H9 (cell line): ENCODE measurements around the gene SHE. TPM values are rescaled to one million over a fixed set of nuclear protein-coding genes. Genes with fewer than 3 reads are reported as not detected.

Experiments used
- DNase-seq: peaks from one replicate; pipeline ENCODE4 v3.0.0-alpha.2; 2017
- H2AFZ ChIP-seq: one replicate; pipeline ENCODE4 v1.6.1; 2013; ENCODE audit warnings: mild to moderate bottlenecking, low read length, control low read depth, moderate library complexity
- H2AK5ac ChIP-seq: 2 replicates; pipeline ENCODE4 v1.6.1; 2013; ENCODE audit warnings: low read length, control low read depth, mixed read lengths; ENCODE audit not compliant: insufficient read length
- H2BK120ac ChIP-seq: one replicate; pipeline ENCODE4 v1.6.1; 2013; ENCODE audit warnings: low read depth, mild to moderate bottlenecking, low read length, control low read depth, inconsistent platforms; ENCODE audit not compliant: poor library complexity, severe bottlenecking
- H2BK12ac ChIP-seq: 2 replicates; pipeline ENCODE4 v1.6.1; 2013; ENCODE audit warnings: low read length, control low read depth, mixed read lengths, low read depth; ENCODE audit not compliant: insufficient read length
- H2BK15ac ChIP-seq: 2 replicates; pipeline ENCODE4 v1.6.1; 2013; ENCODE audit warnings: low read depth, low read length, control low read depth
- H2BK20ac ChIP-seq: one replicate; pipeline ENCODE4 v1.6.1; 2013; ENCODE audit warnings: low read depth, mild to moderate bottlenecking, low read length, control low read depth, inconsistent platforms; ENCODE audit not compliant: poor library complexity, severe bottlenecking
- H2BK5ac ChIP-seq: 2 replicates; pipeline ENCODE4 v1.6.1; 2013; ENCODE audit warnings: low read length, control low read depth, mixed read lengths; ENCODE audit not compliant: insufficient read length
- H3K14ac ChIP-seq: 2 replicates; pipeline ENCODE4 v1.6.1; 2013; ENCODE audit warnings: low read length, control low read depth; ENCODE audit not compliant: insufficient read depth
- H3K18ac ChIP-seq: 2 replicates; pipeline ENCODE4 v1.6.1; 2013; ENCODE audit warnings: low read depth, mild to moderate bottlenecking, mixed read lengths, low read length, control low read depth; ENCODE audit not compliant: insufficient read length
- H3K23ac ChIP-seq: 2 replicates; pipeline ENCODE4 v1.6.1; 2013; ENCODE audit warnings: low read length, control low read depth, mixed read lengths, low read depth; ENCODE audit not compliant: insufficient read length
- H3K23me2 ChIP-seq: 2 replicates; pipeline ENCODE4 v1.6.1; 2013; ENCODE audit warnings: low read depth, mild to moderate bottlenecking, mixed read lengths, low read length, control low read depth; ENCODE audit not compliant: insufficient read length, poor library complexity, severe bottlenecking
- H3K27ac ChIP-seq: 2 replicates; pipeline ENCODE4 v1.5.1; 2013; ENCODE audit warnings: low read length, control low read depth, mixed read lengths, low read depth; ENCODE audit not compliant: insufficient read length
- H3K27me3 ChIP-seq: 2 replicates; pipeline ENCODE4 v1.6.1; 2013; ENCODE audit warnings: low read length, control low read depth, inconsistent platforms; ENCODE audit not compliant: insufficient read depth
- H3K4ac ChIP-seq: 2 replicates; pipeline ENCODE4 v1.6.1; 2013; ENCODE audit warnings: low read depth, mild to moderate bottlenecking, control low read depth, inconsistent platforms, low read length, moderate library complexity
- H3K4me1 ChIP-seq: 2 replicates; pipeline ENCODE4 v1.6.1; 2013; ENCODE audit warnings: low read length, control low read depth, inconsistent platforms; ENCODE audit not compliant: insufficient read depth
- H3K4me2 ChIP-seq: 2 replicates; pipeline ENCODE4 v1.6.1; 2013; ENCODE audit warnings: low read length, control low read depth, mixed read lengths; ENCODE audit not compliant: insufficient read length, insufficient read depth
- H3K56ac ChIP-seq: 2 replicates; pipeline ENCODE4 v1.6.1; 2013; ENCODE audit warnings: low read depth, mild to moderate bottlenecking, mixed read lengths, low read length, control low read depth; ENCODE audit not compliant: insufficient read length
- H3K79me1 ChIP-seq: 2 replicates; pipeline ENCODE4 v1.6.1; 2013; ENCODE audit warnings: low read depth, mild to moderate bottlenecking, moderate library complexity, low read length, control low read depth, inconsistent platforms; ENCODE audit not compliant: insufficient read depth, poor library complexity, severe bottlenecking
- H3K79me2 ChIP-seq: 2 replicates; pipeline ENCODE4 v1.6.1; 2013; ENCODE audit warnings: low read length, control low read depth, inconsistent platforms; ENCODE audit not compliant: insufficient read depth
- H3K9ac ChIP-seq: 2 replicates; pipeline ENCODE4 v1.6.1; 2013; ENCODE audit warnings: low read length, control low read depth, mixed read lengths; ENCODE audit not compliant: insufficient read length; ENCODE audit errors: extremely low read depth
- H3K9me3 ChIP-seq: one replicate; pipeline ENCODE4 v1.6.1; 2013; ENCODE audit warnings: low read depth, low read length, inconsistent platforms; ENCODE audit not compliant: control insufficient read depth
- H3T11ph ChIP-seq: one replicate; pipeline ENCODE4 v1.6.1; 2013; ENCODE audit warnings: mild to moderate bottlenecking, low read length, control low read depth, inconsistent platforms
- H4K20me1 ChIP-seq: one replicate; pipeline ENCODE4 v1.6.1; 2013; ENCODE audit not compliant: control insufficient read depth, insufficient read length, insufficient read depth
- H4K5ac ChIP-seq: 2 replicates; pipeline ENCODE4 v1.6.1; 2013; ENCODE audit warnings: low read depth, mild to moderate bottlenecking, mixed read lengths, low read length, control low read depth; ENCODE audit not compliant: insufficient read length
- H4K8ac ChIP-seq: replicated peaks from 2 replicates; pipeline ENCODE4 v1.6.1; 2013; ENCODE audit warnings: low read length, control low read depth, mixed read lengths, low read depth; ENCODE audit not compliant: insufficient read length
- H4K91ac ChIP-seq: 2 replicates; pipeline ENCODE4 v1.6.1; 2013; ENCODE audit warnings: low read depth, mild to moderate bottlenecking, moderate library complexity, mixed read lengths, low read length, control low read depth; ENCODE audit not compliant: insufficient read length
- H3K27ac Mint-ChIP-seq, 3 experiments: 2 replicates in 2 of 3; 3 replicates in 1 of 3; pipeline ENCODE4 v1.8.0; 2020 to 2021; ENCODE audit warnings: mixed read lengths in 3 of 3, mild to moderate bottlenecking in 1 of 3, moderate library complexity in 1 of 3
- H3K27me3 Mint-ChIP-seq: 2 replicates; pipeline ENCODE4 v1.8.0; 2021; ENCODE audit warnings: low read depth, mild to moderate bottlenecking, moderate library complexity, mixed read lengths
- H3K36me3 Mint-ChIP-seq, 3 experiments: 2 replicates in 2 of 3; 3 replicates in 1 of 3; pipeline ENCODE4 v1.8.0; 2020 to 2021; ENCODE audit warnings: low read depth in 3 of 3, mixed read lengths in 3 of 3; ENCODE audit not compliant: insufficient read depth in 1 of 3
- H3K4me1 Mint-ChIP-seq, 2 experiments: 2 replicates each; pipeline ENCODE4 v1.8.0; 2020; ENCODE audit warnings: mixed read lengths in 2 of 2
- H3K4me3 Mint-ChIP-seq, 2 experiments: 2 replicates in 1 of 2; 3 replicates in 1 of 2; pipeline ENCODE4 v1.8.0; 2020 to 2021; ENCODE audit warnings: mild to moderate bottlenecking in 2 of 2, mixed read lengths in 2 of 2, moderate library complexity in 1 of 2
- H3K9me3 Mint-ChIP-seq, 2 experiments: 2 replicates in 1 of 2; 3 replicates in 1 of 2; pipeline ENCODE4 v1.8.0; 2020; ENCODE audit warnings: mild to moderate bottlenecking in 2 of 2, mixed read lengths in 2 of 2, moderate library complexity in 1 of 2
- CTCF ChIP-seq: fragments of 200-600 bp; sonication (generic); conservative IDR thresholded peaks from 3 replicates; pipeline ENCODE4 v1.8.0; 2021; ENCODE audit warnings: antibody characterized with exemption, mild to moderate bottlenecking
- WGBS: extraction: QIAGEN DNeasy Blood & Tissue Kit; methylation state at CpG from one replicate; pipeline ENCODE4 v1.1.7; 2013; ENCODE audit warnings: missing lambda C conversion rate, low lambda C conversion rate, mixed read lengths; ENCODE audit not compliant: insufficient read length; ENCODE audit errors: extremely low coverage; 5-methylcytosine and 5-hydroxymethylcytosine counted together
- total RNA-seq: library from RNA; stranded (reverse); gene quantifications from 2 replicates; pipeline ENCODE4 v1.2.1, GENCODE V29; 2021

The SHE gene
- total RNA-seq, 1 experiment from 2014 or later, result 0.48 TPM

GRCh38 chr1:154467434-154468102 is 34.6 kb downstream of the SHE start:
- no peak overlapping the region for H2AK5ac ChIP-seq
- no peaks in the 10 kb centered on the region for H3K27me3 ChIP-seq
- H2BK12ac ChIP-seq, result no peak overlapping the region
- no peak overlapping the region for H3K18ac ChIP-seq
- no peak overlapping the region for H3K23ac ChIP-seq
- no peak overlapping the region for H3K56ac ChIP-seq
- no peak overlapping the region for H4K91ac ChIP-seq
- no peak overlapping the region for H2BK20ac ChIP-seq
- no peak overlapping the region for H3K4me2 ChIP-seq
- WGBS, result no CpG with 5 or more reads among the region's 11 CpGs
- no peak overlapping the region for H2BK5ac ChIP-seq
- peaks cover 2% of the 10 kb centered on the region; the same call in 1 of the 2 replicates for H3K4me1 ChIP-seq
- H3K23me2 ChIP-seq, result no peaks in the 10 kb centered on the region
- no peaks in the 10 kb centered on the region for H3K9me3 ChIP-seq
- no peaks in the 10 kb centered on the region for H3K79me2 ChIP-seq
- TF ChIP-seq CTCF, result no peak
- no peaks in the 10 kb centered on the region; a peak in 1 of 7 replicates for H3K36me3 Mint-ChIP-seq
- no peak overlapping the region for H3K27ac ChIP-seq
- no peaks in the 10 kb centered on the region for H3K79me1 ChIP-seq
- H2BK120ac ChIP-seq, result no peak overlapping the region
- no peak overlapping the region for H3K4ac ChIP-seq
- H3K27me3 Mint-ChIP-seq, result no peaks in the 10 kb centered on the region
- H4K20me1 ChIP-seq, result no peaks in the 10 kb centered on the region
- DNase-seq, result no peak
- no peak overlapping the region for H3K27ac Mint-ChIP-seq
- no peak overlapping the region for H3K9ac ChIP-seq
- no peak overlapping the region for H4K5ac ChIP-seq
- peaks cover 12 to 21% of the 10 kb centered on the region in 2 experiments for H3K4me1 Mint-ChIP-seq
- H3K9me3 Mint-ChIP-seq, result no peaks in the 10 kb centered on the region
- no peak overlapping the region for H3T11ph ChIP-seq
- H3K14ac ChIP-seq, result no peak overlapping the region
- H4K8ac ChIP-seq, result no peak overlapping the region
- no peak overlapping the region for H2AFZ ChIP-seq
- no peak overlapping the region for H2BK15ac ChIP-seq
- no peak overlapping the region for H3K4me3 Mint-ChIP-seq
